LNCAP (cell line): Measurements from ENCODE around the gene VSNL1.

ENCODE experiments used
- CTCF ChIP-seq: fragments of 450-650 bp; IDR thresholded peaks from 2 replicates; pipeline ENCODE4 v1.5.1; 2017; ENCODE audit warnings: mild to moderate bottlenecking

The VSNL1 gene

GRCh38 chr2:17689010-17689409 lies 148.5 kb downstream of the VSNL1 start:
- TF ChIP-seq CTCF = no peak

- TF ChIP-seq CTCF = no peak
Measured at GRCh38 chr2:17690776-17691175, 150.3 kb downstream of the VSNL1 start.
